ENCODE measurements around the gene ANKRD42. TPM values are rescaled to one million over a fixed set of nuclear protein-coding genes. Genes with fewer than 3 reads are reported as not detected.
A peak's percentile ranks its signal among the peaks of the same experiment; 100 is the strongest.
"Not testable (repeated sequence)": the region's sequence is repeated elsewhere in the genome, so short reads cannot be mapped to it uniquely, and the experiment has no call there.

Gene ANKRD42
- total RNA-seq, 1 donor: 10.5 TPM

GRCh38 chr11:83205608-83206185 lies 12.2 kb downstream of the ANKRD42 start:
- H3K27ac ChIP-seq (ENCODE audit: low read depth, low read length): no peak overlapping the region
- TF ChIP-seq CTCF (IDR thresholded peaks at IDR 0.05; ENCODE audit: extremely low read depth, low read depth, low read length): no peak
- H3K79me2 ChIP-seq (ENCODE audit: insufficient read depth, low read length): no peaks in the 10 kb centered on the region
- H4K20me1 ChIP-seq (ENCODE audit: insufficient read depth, low read length): no peaks in the 10 kb centered on the region
- peaks cover 29% of the 10 kb centered on the region for H3K36me3 ChIP-seq (ENCODE audit: insufficient read depth, low read length)
- H3K4me1 ChIP-seq (ENCODE audit: insufficient read depth, low read length): no peaks in the 10 kb centered on the region
- no peak overlapping the region for H3K4me3 ChIP-seq (ENCODE audit: insufficient read depth, low read length)
- H3K27me3 ChIP-seq (ENCODE audit: insufficient read depth, low read length): no peaks in the 10 kb centered on the region
- H2AFZ ChIP-seq (ENCODE audit: low read length): no peak overlapping the region
- no peaks in the 10 kb centered on the region for H3K9me3 ChIP-seq (ENCODE audit: low read depth, low read length)
- no peak overlapping the region for H3K4me2 ChIP-seq (ENCODE audit: insufficient read depth, low read length)
- no peak for DNase-seq (ENCODE audit: insufficient read length, low spot score, missing footprints)

GRCh38 chr11:83206221-83206620 lies 12.7 kb downstream of the ANKRD42 start:
- Histone ChIP-seq H3K27me3 (ENCODE audit: insufficient read depth, low read length) (no peaks in the 10 kb centered on the region), H3K4me1 (ENCODE audit: insufficient read depth, low read length) (no peaks in the 10 kb centered on the region), H4K20me1 (ENCODE audit: insufficient read depth, low read length) (no peaks in the 10 kb centered on the region), H2AFZ (ENCODE audit: low read length) (no peak overlapping the region), H3K36me3 (ENCODE audit: insufficient read depth, low read length) (peaks cover 29% of the 10 kb centered on the region), H3K27ac (ENCODE audit: low read depth, low read length) (no peak overlapping the region), H3K4me2 (ENCODE audit: insufficient read depth, low read length) (no peak overlapping the region), H3K4me3 (ENCODE audit: insufficient read depth, low read length) (no peak overlapping the region), H3K79me2 (ENCODE audit: insufficient read depth, low read length) (no peaks in the 10 kb centered on the region), H3K9me3 (ENCODE audit: low read depth, low read length) (no peaks in the 10 kb centered on the region)
- TF ChIP-seq CTCF (IDR thresholded peaks at IDR 0.05; ENCODE audit: extremely low read depth, low read depth, low read length): no peak
- no peak for DNase-seq (ENCODE audit: insufficient read length, low spot score, missing footprints)

GRCh38 chr11:83206771-83207382 lies 13.4 kb downstream of the ANKRD42 start:
- H3K79me2 ChIP-seq (ENCODE audit: insufficient read depth, low read length); H3K9me3 ChIP-seq (ENCODE audit: low read depth, low read length); H4K20me1 ChIP-seq (ENCODE audit: insufficient read depth, low read length); H3K27ac ChIP-seq (ENCODE audit: low read depth, low read length); H3K4me2 ChIP-seq (ENCODE audit: insufficient read depth, low read length); H3K27me3 ChIP-seq (ENCODE audit: insufficient read depth, low read length); H3K4me3 ChIP-seq (ENCODE audit: insufficient read depth, low read length); DNase-seq (ENCODE audit: insufficient read length, low spot score, missing footprints); H2AFZ ChIP-seq (ENCODE audit: low read length); H3K4me1 ChIP-seq (ENCODE audit: insufficient read depth, low read length): not testable (repeated sequence)
- peaks cover 29% of the 10 kb centered on the region for H3K36me3 ChIP-seq (ENCODE audit: insufficient read depth, low read length)

- Histone ChIP-seq H3K27me3 (ENCODE audit: insufficient read depth, low read length) (no peaks in the 10 kb centered on the region), H3K36me3 (ENCODE audit: insufficient read depth, low read length) (no peaks in the 10 kb centered on the region), H3K27ac (ENCODE audit: low read depth, low read length) (no peak overlapping the region), H3K4me1 (ENCODE audit: insufficient read depth, low read length) (no peaks in the 10 kb centered on the region), H3K9me3 (ENCODE audit: low read depth, low read length) (no peaks in the 10 kb centered on the region), H3K4me2 (ENCODE audit: insufficient read depth, low read length) (no peak overlapping the region), H3K4me3 (ENCODE audit: insufficient read depth, low read length) (no peak overlapping the region), H4K20me1 (ENCODE audit: insufficient read depth, low read length) (no peaks in the 10 kb centered on the region), H3K79me2 (ENCODE audit: insufficient read depth, low read length) (no peaks in the 10 kb centered on the region), H2AFZ (ENCODE audit: low read length) (no peak overlapping the region)
- DNase-seq (ENCODE audit: insufficient read length, low spot score, missing footprints): no peak
- peak; percentile 39 for TF ChIP-seq CTCF (IDR thresholded peaks at IDR 0.05; ENCODE audit: extremely low read depth, low read depth, low read length)
Measured at GRCh38 chr11:83219095-83219494, 25.6 kb downstream of the ANKRD42 start.
